A673 (cell line): Measurements from ENCODE around the gene IDI2. TPM values are rescaled to one million over a fixed set of nuclear protein-coding genes. Genes with fewer than 3 reads are reported as not detected.
"Not testable (repeated sequence)": the region's sequence is repeated elsewhere in the genome, so short reads cannot be mapped to it uniquely, and the experiment has no call there.

Source experiments
- BruUV-seq: library from RNA; stranded (reverse); fragments of 400-500 nt; replicated peaks from 2 replicates; lab custom pipeline; 2021; lab: Mats Ljungman, UMichigan
- CTCF ChIA-PET: fragments of 300-600 bp; sonication (Branson Sonifier 250); formaldehyde crosslinking; loops from one replicate; lab custom pipeline; 2022; ENCODE audit warnings: antibody characterized with exemption; lab: Charles Lee
- POLR2A ChIA-PET: fragments of 300-600 bp; sonication (Branson Sonifier 250); formaldehyde crosslinking; loops from one replicate; lab custom pipeline; 2022; ENCODE audit warnings: antibody characterized with exemption; ENCODE audit not compliant: low non-redundant PET; lab: Charles Lee
- DNase-seq: peaks from one replicate; pipeline ENCODE4 v3.0.0-alpha.2; 2015; ENCODE audit warnings: low spot score
- H3K27ac ChIP-seq: fragments of 200-600 bp; sonication (generic); 2 replicates; pipeline ENCODE4 v1.5.1; 2016; ENCODE audit warnings: mixed run types, low read depth, mild to moderate bottlenecking, mixed read lengths, antibody characterized with exemption, low read length; ENCODE audit not compliant: poor library complexity, severe bottlenecking
- H3K27me3 ChIP-seq: fragments of 200-600 bp; sonication (generic); replicated peaks from 2 replicates; pipeline ENCODE4 v1.6.1; 2017; ENCODE audit warnings: mixed run types, low read depth, mild to moderate bottlenecking, mixed read lengths, antibody characterized with exemption, low read length; ENCODE audit not compliant: insufficient read depth, poor library complexity
- H3K36me3 ChIP-seq: fragments of 200-600 bp; sonication (generic); 2 replicates; pipeline ENCODE4 v1.6.1; 2016; ENCODE audit warnings: mixed run types, mild to moderate bottlenecking, mixed read lengths, antibody characterized with exemption, low read length; ENCODE audit not compliant: insufficient read depth, poor library complexity, severe bottlenecking
- H3K4me1 ChIP-seq: fragments of 200-600 bp; sonication (generic); 2 replicates; pipeline ENCODE4 v1.6.1; 2017; ENCODE audit warnings: mixed run types, mild to moderate bottlenecking, mixed read lengths, antibody characterized with exemption, low read length; ENCODE audit not compliant: insufficient read depth, poor library complexity, severe bottlenecking
- H3K4me3 ChIP-seq: fragments of 200-600 bp; sonication (generic); 2 replicates; pipeline ENCODE4 v1.5.1; 2016; ENCODE audit warnings: low read depth, mixed run types, mild to moderate bottlenecking, mixed read lengths, low read length; ENCODE audit not compliant: poor library complexity, severe bottlenecking
- H3K9me3 ChIP-seq: fragments of 200-600 bp; sonication (generic); 2 replicates; pipeline ENCODE4 v1.6.1; 2016; ENCODE audit warnings: mixed run types, low read depth, mild to moderate bottlenecking, mixed read lengths, antibody characterized with exemption, low read length; ENCODE audit not compliant: poor library complexity, severe bottlenecking
- CTCF ChIP-seq: fragments of 300-800, 200-600 bp; sonication (generic); conservative IDR thresholded peaks from 2 replicates; pipeline ENCODE4 v1.5.1; 2017; ENCODE audit warnings: low read depth, mild to moderate bottlenecking, antibody characterized with exemption, low read length, moderate library complexity, mixed read lengths
- EZH2 ChIP-seq: fragments of 200-600 bp; sonication (generic); IDR thresholded peaks from 2 replicates; pipeline ENCODE4 v1.6.1; 2017; ENCODE audit warnings: borderline replicate concordance, low read depth, mild to moderate bottlenecking, mixed read lengths, antibody characterized with exemption, low read length; ENCODE audit not compliant: poor library complexity, severe bottlenecking
- intact Hi-C: fragments of 100-400 bp; cut with micrococcal nuclease; formaldehyde crosslinking; loops from one replicate; pipeline ENCODE4 v1.10.0; 2022; ENCODE audit not compliant: unreplicated experiment
- total RNA-seq: library from RNA; stranded (reverse); gene quantifications from 2 replicates; pipeline ENCODE4 v1.2.3, GENCODE V29; 2021

The IDI2 gene
- total RNA-seq, 1 experiment from 2014 or later = not detected

- Histone ChIP-seq H3K27me3 (no peaks in the 10 kb centered on the region), H3K4me3 (no peak overlapping the region), H3K36me3 (no peaks in the 10 kb centered on the region), H3K27ac (no peak overlapping the region), H3K4me1 (no peaks in the 10 kb centered on the region), H3K9me3 (no peaks in the 10 kb centered on the region)
- TF ChIP-seq EZH2 = no peak
- no peak for TF ChIP-seq CTCF
- CTCF ChIA-PET = no interaction called here
- no TSS peak for BruUV-seq
- intact Hi-C loops = no loop called here
- no peak for DNase-seq
- POLR2A ChIA-PET = no interaction called here
Measured at GRCh38 chr10:1070919-1071318, 45.3 kb upstream of the IDI2 start.

- no peaks in the 10 kb centered on the region for H3K36me3 ChIP-seq
- no peaks in the 10 kb centered on the region for H3K27me3 ChIP-seq
- ChIA-PET POLR2A (no interaction called here), CTCF (no interaction called here)
- intact Hi-C loops = no loop called here
- H3K9me3 ChIP-seq = no peaks in the 10 kb centered on the region
- BruUV-seq = no TSS peak
- no peak for DNase-seq
- TF ChIP-seq CTCF (no peak), EZH2 (no peak)
- no peak overlapping the region for H3K27ac ChIP-seq
- no peak overlapping the region for H3K4me3 ChIP-seq
- no peaks in the 10 kb centered on the region for H3K4me1 ChIP-seq
Measured at GRCh38 chr10:1068380-1069361, 43.0 kb upstream of the IDI2 start.

- BruUV-seq, H3K9me3 ChIP-seq, DNase-seq, CTCF ChIA-PET, H3K4me3 ChIP-seq, POLR2A ChIA-PET, H3K4me1 ChIP-seq, intact Hi-C loops, H3K27ac ChIP-seq, H3K27me3 ChIP-seq, H3K36me3 ChIP-seq: not testable (repeated sequence)
Measured at GRCh38 chr10:1066734-1067133, 41.1 kb upstream of the IDI2 start.

GRCh38 chr10:1064964-1065247 lies 39.2 kb upstream of the IDI2 start:
- BruUV-seq = no TSS peak
- no peak for TF ChIP-seq CTCF
- no peaks in the 10 kb centered on the region for H3K9me3 ChIP-seq
- H3K4me1 ChIP-seq = peaks cover 8% of the 10 kb centered on the region
- POLR2A ChIA-PET = no interaction called here
- CTCF ChIA-PET = no interaction called here
- H3K27me3 ChIP-seq = no peaks in the 10 kb centered on the region
- no peaks in the 10 kb centered on the region for H3K36me3 ChIP-seq
- H3K4me3 ChIP-seq = no peak overlapping the region
- DNase-seq = no peak
- H3K27ac ChIP-seq = no peak overlapping the region
- intact Hi-C loops = no loop called here
